ENCODE results near the gene GAREM1.

Gene GAREM1

GRCh38 chr18:32277549-32277948 is 193.1 kb downstream of the GAREM1 start:
- in situ Hi-C loops (cut with HindIII; ENCODE audit: low sequenced_read_pairs), result loop anchor here (25.0 kb wide), 1 partner anchor 185 kb away; the partner anchor contains the start of gene GAREM1

GRCh38 chr18:32276906-32277305 is 193.8 kb downstream of the GAREM1 start:
- TF ChIP-seq, protein P1, sequence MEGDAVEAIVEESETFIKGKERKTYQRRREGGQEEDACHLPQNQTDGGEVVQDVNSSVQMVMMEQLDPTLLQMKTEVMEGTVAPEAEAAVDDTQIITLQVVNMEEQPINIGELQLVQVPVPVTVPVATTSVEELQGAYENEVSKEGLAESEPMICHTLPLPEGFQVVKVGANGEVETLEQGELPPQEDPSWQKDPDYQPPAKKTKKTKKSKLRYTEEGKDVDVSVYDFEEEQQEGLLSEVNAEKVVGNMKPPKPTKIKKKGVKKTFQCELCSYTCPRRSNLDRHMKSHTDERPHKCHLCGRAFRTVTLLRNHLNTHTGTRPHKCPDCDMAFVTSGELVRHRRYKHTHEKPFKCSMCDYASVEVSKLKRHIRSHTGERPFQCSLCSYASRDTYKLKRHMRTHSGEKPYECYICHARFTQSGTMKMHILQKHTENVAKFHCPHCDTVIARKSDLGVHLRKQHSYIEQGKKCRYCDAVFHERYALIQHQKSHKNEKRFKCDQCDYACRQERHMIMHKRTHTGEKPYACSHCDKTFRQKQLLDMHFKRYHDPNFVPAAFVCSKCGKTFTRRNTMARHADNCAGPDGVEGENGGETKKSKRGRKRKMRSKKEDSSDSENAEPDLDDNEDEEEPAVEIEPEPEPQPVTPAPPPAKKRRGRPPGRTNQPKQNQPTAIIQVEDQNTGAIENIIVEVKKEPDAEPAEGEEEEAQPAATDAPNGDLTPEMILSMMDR (IDR thresholded peaks at IDR 0.05; ENCODE audit: low read depth, low read length, missing control alignments), result no peak

More at GRCh38 chr18:32277549-32277948, 193.1 kb downstream of the GAREM1 start:
- no peak for DNase-seq (ENCODE audit: low read depth)
- TF ChIP-seq, protein P1 (IDR thresholded peaks at IDR 0.05; ENCODE audit: low read depth, low read length, missing control alignments), result no peak
- no peak overlapping the region for H3K4me3 ChIP-seq (ENCODE audit: low read depth, low read length)

DNA sequence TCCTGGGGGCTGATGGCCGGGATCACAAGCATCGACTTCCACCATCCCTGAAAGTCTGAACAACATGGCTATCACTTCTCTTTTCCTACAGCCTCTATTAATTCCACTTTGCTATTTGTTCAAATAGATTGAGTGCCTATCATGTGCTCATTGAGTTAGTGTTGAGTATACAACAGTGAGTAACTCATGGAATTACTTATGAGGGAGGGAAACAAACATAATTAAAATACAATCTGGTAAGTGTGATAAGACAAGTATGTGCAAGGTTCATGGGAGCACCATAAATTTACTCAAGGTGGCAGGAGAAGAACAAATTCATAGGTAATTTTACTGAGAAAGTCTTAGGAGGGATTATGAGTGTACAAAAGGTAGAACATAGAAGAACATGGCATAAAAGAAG is 194.4 kb downstream of the GAREM1 start:
- TF ChIP-seq, protein P1 (IDR thresholded peaks at IDR 0.05; ENCODE audit: low read depth, low read length, missing control alignments), result no peak
- in situ Hi-C loops (cut with HindIII; ENCODE audit: low sequenced_read_pairs), result loop anchor here (25.0 kb wide), 1 partner anchor 186 kb away; the partner anchor contains the start of gene GAREM1
- no peak for DNase-seq (ENCODE audit: low read depth)

More at GRCh38 chr18:32276906-32277305, 193.8 kb downstream of the GAREM1 start:
- no peak overlapping the region for H3K4me3 ChIP-seq (ENCODE audit: low read depth, low read length)
- no peak for DNase-seq (ENCODE audit: low read depth)
- in situ Hi-C loops (cut with HindIII; ENCODE audit: low sequenced_read_pairs), result loop anchor here (25.0 kb wide), 1 partner anchor 185 kb away; the partner anchor contains the start of gene GAREM1

DNA sequence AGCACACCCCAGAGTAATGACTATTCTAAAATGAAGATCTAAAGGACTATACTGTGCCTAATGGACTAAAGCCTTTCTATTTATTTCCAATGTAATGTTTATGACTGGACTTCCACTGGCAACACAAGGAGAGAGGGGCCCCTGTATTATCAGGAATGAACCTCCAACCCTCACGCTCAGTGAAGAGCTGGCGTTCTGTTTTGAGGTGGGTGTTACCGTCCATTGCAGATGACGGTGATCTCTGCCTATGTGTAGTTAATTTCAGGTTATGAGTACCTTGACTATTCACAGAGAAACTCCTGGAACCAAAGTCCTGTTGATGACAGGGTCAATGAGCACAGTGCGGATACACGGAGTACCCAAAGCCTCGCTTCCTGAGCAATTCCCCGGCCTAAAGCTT is 195.5 kb downstream of the GAREM1 start:
- TF ChIP-seq, protein P1 (IDR thresholded peaks at IDR 0.05; ENCODE audit: low read depth, low read length, missing control alignments), result no peak
- no peak overlapping the region for H3K4me3 ChIP-seq (ENCODE audit: low read depth, low read length)
- in situ Hi-C loops (cut with HindIII; ENCODE audit: low sequenced_read_pairs), result loop anchor here (25.0 kb wide), 1 partner anchor 187 kb away; the partner anchor contains the start of gene GAREM1
- no peak for DNase-seq (ENCODE audit: low read depth)

More for the DNA sequence above, 194.4 kb downstream of the GAREM1 start:
- no peak overlapping the region for H3K4me3 ChIP-seq (ENCODE audit: low read depth, low read length)

- no peak for DNase-seq (ENCODE audit: low read depth)
- in situ Hi-C loops (cut with HindIII; ENCODE audit: low sequenced_read_pairs), result no loop called here
- TF ChIP-seq, protein P1 (IDR thresholded peaks at IDR 0.05; ENCODE audit: low read depth, low read length, missing control alignments), result no peak
- H3K4me3 ChIP-seq (ENCODE audit: low read depth, low read length), result no peak overlapping the region
Measured at GRCh38 chr18:32274307-32274706, 196.4 kb downstream of the GAREM1 start.

DNA sequence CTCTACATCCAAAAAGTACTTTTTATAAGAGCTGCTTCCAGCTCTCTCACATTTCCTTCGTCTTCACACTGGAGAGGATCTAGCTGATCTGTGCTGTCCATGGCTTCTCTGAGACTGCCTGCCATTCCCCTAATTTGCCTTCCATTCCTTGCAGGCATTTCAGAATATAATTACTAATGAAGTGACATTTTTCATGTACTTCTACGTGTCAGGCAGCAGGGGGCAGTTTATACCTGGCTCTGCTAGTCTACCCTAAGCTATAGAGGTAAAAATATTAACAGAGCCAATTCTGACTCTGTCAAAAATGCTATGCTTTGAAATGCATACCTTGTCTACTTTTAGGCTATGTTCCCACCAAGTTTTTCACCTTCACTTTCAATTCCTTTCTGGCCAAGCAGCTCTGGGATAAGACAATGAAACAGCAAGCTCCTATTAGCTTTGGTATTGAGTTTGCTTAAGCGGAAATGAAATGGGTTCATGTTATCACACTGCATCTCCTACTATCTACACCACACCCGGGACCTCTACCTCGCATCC is 198.9 kb downstream of the GAREM1 start:
- in situ Hi-C loops (cut with HindIII; ENCODE audit: low sequenced_read_pairs), result no loop called here
- peak; percentile 23 for DNase-seq (ENCODE audit: low read depth)
- H3K4me3 ChIP-seq (ENCODE audit: low read depth, low read length), result no peak overlapping the region
- TF ChIP-seq, protein P1 (IDR thresholded peaks at IDR 0.05; ENCODE audit: low read depth, low read length, missing control alignments), result peak; percentile 76

All from astrocyte of the cerebellum (primary cell).